ENCODE results near the gene HIP1.

HIP1 gene

DNA sequence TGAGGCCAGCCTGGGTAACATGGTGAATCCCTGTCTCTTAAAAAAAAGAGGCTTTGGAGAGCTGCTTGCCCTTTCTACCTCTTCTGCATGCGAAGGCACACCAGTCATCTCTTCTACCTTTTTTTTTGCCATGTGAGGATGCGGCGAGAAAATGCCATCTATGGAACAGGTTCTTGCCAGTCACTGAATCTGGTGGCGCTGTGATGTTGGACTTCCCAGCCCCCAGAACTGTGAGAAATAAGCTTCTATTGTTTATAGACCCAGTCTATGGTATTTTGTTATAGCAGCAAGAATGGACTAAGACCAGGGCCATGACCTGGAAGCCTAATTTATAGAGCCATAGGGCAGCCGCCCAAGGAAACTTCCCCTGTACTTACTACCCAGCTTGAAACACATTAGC, 112.9 kb downstream of the HIP1 start:
- Histone ChIP-seq H3K4me3 (ENCODE audit: low read depth, low read length, poor library complexity, severe bottlenecking) (no peak overlapping the region), H3K27me3 (ENCODE audit: insufficient read depth, low read length) (peaks cover 20% of the 10 kb centered on the region; the same call in 1 of the 2 replicates), H3K36me3 (ENCODE audit: insufficient read depth, low read length) (no peaks in the 10 kb centered on the region), H3K27ac (ENCODE audit: low read depth, low read length, poor library complexity, severe bottlenecking) (no peak overlapping the region), H3K9me2 (ENCODE audit: low read depth, low read length) (no peaks in the 10 kb centered on the region), H3K9ac (ENCODE audit: low read length) (no peak overlapping the region), H2AFZ (ENCODE audit: low read length) (no peak overlapping the region), H4K20me1 (ENCODE audit: insufficient read depth, low read length) (no peaks in the 10 kb centered on the region), H3K9me3 (ENCODE audit: low read length) (peaks cover 9% of the 10 kb centered on the region), H3K4me2 (ENCODE audit: low read length) (no peak overlapping the region), H3K79me2 (ENCODE audit: insufficient read depth, low read length) (no peaks in the 10 kb centered on the region), H3K4me1 (ENCODE audit: insufficient read depth, low read length, severe bottlenecking) (peaks cover 3% of the 10 kb centered on the region), H3F3A (ENCODE audit: insufficient read depth, low read length) (no peaks in the 10 kb centered on the region)
- TF ChIP-seq EZH2 (IDR thresholded peaks at IDR 0.05; ENCODE audit: borderline replicate concordance, low read length), result no peak
- no peak for TF ChIP-seq CTCF (IDR thresholded peaks at IDR 0.05; ENCODE audit: low read length)

- peaks cover 9% of the 10 kb centered on the region for H3K9me3 ChIP-seq (ENCODE audit: low read length)
- no peak overlapping the region for H3K4me2 ChIP-seq (ENCODE audit: low read length)
- H3K9ac ChIP-seq (ENCODE audit: low read length), result no peak overlapping the region
- H3K4me3 ChIP-seq (ENCODE audit: low read depth, low read length, poor library complexity, severe bottlenecking), result no peak overlapping the region
- H4K20me1 ChIP-seq (ENCODE audit: insufficient read depth, low read length), result no peaks in the 10 kb centered on the region
- no peaks in the 10 kb centered on the region for H3K36me3 ChIP-seq (ENCODE audit: insufficient read depth, low read length)
- H2AFZ ChIP-seq (ENCODE audit: low read length), result no peak overlapping the region
- no peaks in the 10 kb centered on the region for H3K79me2 ChIP-seq (ENCODE audit: insufficient read depth, low read length)
- peaks cover 25% of the 10 kb centered on the region; the same call in 1 of the 2 replicates for H3K27me3 ChIP-seq (ENCODE audit: insufficient read depth, low read length)
- H3K9me2 ChIP-seq (ENCODE audit: low read depth, low read length), result no peaks in the 10 kb centered on the region
- no peak overlapping the region for H3K27ac ChIP-seq (ENCODE audit: low read depth, low read length, poor library complexity, severe bottlenecking)
- no peak for TF ChIP-seq CTCF (IDR thresholded peaks at IDR 0.05; ENCODE audit: low read length)
- TF ChIP-seq EZH2 (IDR thresholded peaks at IDR 0.05; ENCODE audit: borderline replicate concordance, low read length), result no peak
- no peaks in the 10 kb centered on the region for H3F3A ChIP-seq (ENCODE audit: insufficient read depth, low read length)
- H3K4me1 ChIP-seq (ENCODE audit: insufficient read depth, low read length, severe bottlenecking), result peaks cover 4% of the 10 kb centered on the region
Observed at GRCh38 chr7:75624134-75624832, 114.5 kb downstream of the HIP1 start.

DNA sequence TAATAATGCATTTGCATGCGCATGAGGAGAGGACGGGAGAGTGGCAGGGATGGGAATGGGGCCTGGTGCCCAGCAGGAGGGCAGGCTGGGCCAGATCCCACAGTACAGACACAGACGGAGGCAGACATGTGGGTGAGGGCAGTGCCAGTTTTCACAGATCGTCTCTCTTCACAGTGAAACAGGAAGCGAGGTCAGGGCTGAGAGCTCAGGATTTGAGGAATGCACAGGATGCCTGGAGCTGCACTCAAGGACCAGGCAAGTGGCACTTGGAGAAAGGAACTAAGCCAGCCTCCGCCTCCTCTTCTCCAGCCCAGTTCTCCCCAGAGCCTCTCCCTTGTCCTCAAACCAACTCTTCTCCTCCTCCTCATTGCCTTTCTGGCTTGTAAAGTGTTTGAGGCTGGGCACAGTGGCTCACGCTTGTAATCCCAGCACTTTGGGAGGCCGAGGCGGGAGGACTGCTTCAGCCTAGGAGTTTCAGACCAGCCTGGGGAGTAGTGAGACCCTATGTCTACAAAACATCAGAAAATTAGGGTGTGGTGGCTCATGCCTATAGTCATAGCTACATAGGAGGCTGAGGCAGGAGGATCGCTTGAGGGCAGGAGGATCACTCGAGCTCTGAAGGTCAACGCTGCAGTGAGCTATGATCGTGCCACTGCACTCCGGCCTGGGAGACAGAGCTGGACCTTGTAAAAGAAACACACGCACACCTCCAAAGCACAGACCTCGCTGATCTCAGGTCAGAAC, 115.2 kb downstream of the HIP1 start:
- no peak overlapping the region for H3K4me2 ChIP-seq (ENCODE audit: low read length)
- H3K9me2 ChIP-seq (ENCODE audit: low read depth, low read length), result no peaks in the 10 kb centered on the region
- peaks cover 28% of the 10 kb centered on the region; the same call in 1 of the 2 replicates for H3K27me3 ChIP-seq (ENCODE audit: insufficient read depth, low read length)
- no peaks in the 10 kb centered on the region for H3F3A ChIP-seq (ENCODE audit: insufficient read depth, low read length)
- no peak overlapping the region for H3K9ac ChIP-seq (ENCODE audit: low read length)
- no peak for TF ChIP-seq EZH2 (IDR thresholded peaks at IDR 0.05; ENCODE audit: borderline replicate concordance, low read length)
- TF ChIP-seq CTCF (IDR thresholded peaks at IDR 0.05; ENCODE audit: low read length), result no peak
- no peaks in the 10 kb centered on the region for H3K79me2 ChIP-seq (ENCODE audit: insufficient read depth, low read length)
- H3K4me3 ChIP-seq (ENCODE audit: low read depth, low read length, poor library complexity, severe bottlenecking), result no peak overlapping the region
- H3K9me3 ChIP-seq (ENCODE audit: low read length), result peaks cover 9% of the 10 kb centered on the region
- no peak overlapping the region for H2AFZ ChIP-seq (ENCODE audit: low read length)
- no peaks in the 10 kb centered on the region for H3K36me3 ChIP-seq (ENCODE audit: insufficient read depth, low read length)
- no peaks in the 10 kb centered on the region for H4K20me1 ChIP-seq (ENCODE audit: insufficient read depth, low read length)
- H3K4me1 ChIP-seq (ENCODE audit: insufficient read depth, low read length, severe bottlenecking), result peaks cover 4% of the 10 kb centered on the region
- H3K27ac ChIP-seq (ENCODE audit: low read depth, low read length, poor library complexity, severe bottlenecking), result no peak overlapping the region
